WTC11 (cell line): ENCODE results near the gene CHD9. TPM values are rescaled to one million over a fixed set of nuclear protein-coding genes. Genes with fewer than 3 reads are reported as not detected.
A peak's percentile ranks its signal among the peaks of the same experiment; 100 is the strongest.

Source experiments
- ATAC-seq: fragments of 200-7000 bp; cut with Tn5 transposase; 2 replicates; pipeline ENCODE4 v1.10.0; 2021; ENCODE audit warnings: mild to moderate bottlenecking, moderate library complexity
- CTCF ChIA-PET: fragments of 300-600 bp; sonication (Branson Sonifier 250); formaldehyde crosslinking; loops from one replicate; lab custom pipeline; 2021; ENCODE audit warnings: antibody characterized with exemption; lab: Charles Lee
- POLR2A ChIA-PET: fragments of 350-600 bp; sonication (Branson Sonifier 250); formaldehyde crosslinking; loops from one replicate; lab custom pipeline; 2021; ENCODE audit warnings: antibody characterized with exemption; lab: Charles Lee
- DNase-seq: peaks from one replicate; pipeline ENCODE4 v3.0.0; 2021; ENCODE audit warnings: low spot score
- H3K27ac Mint-ChIP-seq: 2 replicates; pipeline ENCODE4 v1.8.0; 2021; ENCODE audit warnings: mixed read lengths
- H3K27me3 Mint-ChIP-seq: 2 replicates; pipeline ENCODE4 v1.8.0; 2021; ENCODE audit warnings: low read depth, mild to moderate bottlenecking, moderate library complexity, mixed read lengths
- H3K36me3 Mint-ChIP-seq: 2 replicates; pipeline ENCODE4 v1.8.0; 2021; ENCODE audit warnings: mixed read lengths
- H3K4me1 Mint-ChIP-seq: 2 replicates; pipeline ENCODE4 v1.8.0; 2022; ENCODE audit warnings: mixed read lengths
- H3K4me3 Mint-ChIP-seq: 2 replicates; pipeline ENCODE4 v1.8.0; 2021; ENCODE audit warnings: mild to moderate bottlenecking, moderate library complexity, mixed read lengths
- H3K9me3 Mint-ChIP-seq: 2 replicates; pipeline ENCODE4 v1.8.0; 2021; ENCODE audit warnings: mixed read lengths
- ATF6 ChIP-seq: sonication (generic); formaldehyde crosslinking; IDR thresholded peaks from 2 replicates; pipeline ENCODE4 v1.8.1; 2023; ENCODE audit warnings: mild to moderate bottlenecking, missing genetic modification reagents
- CBFB ChIP-seq: sonication (generic); formaldehyde crosslinking; IDR thresholded peaks from 2 replicates; pipeline ENCODE4 v1.8.1; 2022; ENCODE audit warnings: mild to moderate bottlenecking, low read depth, missing genetic modification reagents
- CREM ChIP-seq: sonication (generic); formaldehyde crosslinking; IDR thresholded peaks from 2 replicates; pipeline ENCODE4 v1.8.1; 2022; ENCODE audit warnings: mild to moderate bottlenecking, missing genetic modification reagents, moderate library complexity
- EMX1 ChIP-seq: fragments of 250-450 bp; sonication (Bioruptor Pico); IDR thresholded peaks from 2 replicates; pipeline ENCODE4 v1.8.0; 2021; ENCODE audit warnings: mild to moderate bottlenecking
- ERG ChIP-seq: fragments of 250-450 bp; sonication (Bioruptor Pico); IDR thresholded peaks from 2 replicates; pipeline ENCODE4 v1.8.0; 2021; ENCODE audit warnings: mild to moderate bottlenecking
- FOXP4 ChIP-seq: sonication (generic); formaldehyde crosslinking; IDR thresholded peaks from 2 replicates; pipeline ENCODE4 v1.8.0; 2022; ENCODE audit warnings: mild to moderate bottlenecking, missing genetic modification reagents
- GRHL2 ChIP-seq: fragments of 250-450 bp; sonication (Bioruptor Pico); IDR thresholded peaks from 2 replicates; pipeline ENCODE4 v1.8.0; 2022; ENCODE audit warnings: mild to moderate bottlenecking, moderate library complexity; ENCODE audit not compliant: insufficient replicate concordance, severe bottlenecking
- GTF2I ChIP-seq: fragments of 250-450 bp; sonication (Bioruptor Pico); conservative IDR thresholded peaks from 2 replicates; pipeline ENCODE4 v1.4.0; 2021; ENCODE audit warnings: mild to moderate bottlenecking
- HMGA2 ChIP-seq: fragments of 250-450 bp; sonication (Bioruptor Pico); IDR thresholded peaks from 2 replicates; pipeline ENCODE4 v1.4.0; 2021; ENCODE audit warnings: mild to moderate bottlenecking, moderate library complexity
- MYBL2 ChIP-seq: sonication (generic); formaldehyde crosslinking; IDR thresholded peaks from 2 replicates; pipeline ENCODE4 v1.8.1; 2023; ENCODE audit warnings: mild to moderate bottlenecking, moderate library complexity, missing genetic modification reagents
- NFE2L1 ChIP-seq: sonication (generic); formaldehyde crosslinking; IDR thresholded peaks from 2 replicates; pipeline ENCODE4 v1.8.1; 2023; ENCODE audit warnings: missing genetic modification reagents
- PREB ChIP-seq: sonication (generic); formaldehyde crosslinking; IDR thresholded peaks from 2 replicates; pipeline ENCODE4 v1.8.1; 2022; ENCODE audit warnings: mild to moderate bottlenecking, missing genetic modification reagents, moderate library complexity, borderline replicate concordance
- RELA ChIP-seq: sonication (generic); formaldehyde crosslinking; IDR thresholded peaks from 2 replicates; pipeline ENCODE4 v1.8.1; 2022; ENCODE audit warnings: missing genetic modification reagents, mild to moderate bottlenecking, borderline replicate concordance
- SMAD4 ChIP-seq: sonication (generic); formaldehyde crosslinking; IDR thresholded peaks from 2 replicates; pipeline ENCODE4 v1.8.0; 2022; ENCODE audit warnings: mild to moderate bottlenecking, missing genetic modification reagents
- STAT6 ChIP-seq: sonication (generic); formaldehyde crosslinking; conservative IDR thresholded peaks from 2 replicates; pipeline ENCODE4 v1.8.1; 2023; ENCODE audit warnings: mild to moderate bottlenecking, low read depth, missing genetic modification reagents, moderate library complexity
- USF2 ChIP-seq: sonication (generic); formaldehyde crosslinking; IDR thresholded peaks from 2 replicates; pipeline ENCODE4 v1.8.1; 2023; ENCODE audit warnings: mild to moderate bottlenecking, missing genetic modification reagents, moderate library complexity
- ZMAT4 ChIP-seq: fragments of 250-450 bp; sonication (Bioruptor Pico); IDR thresholded peaks from 2 replicates; pipeline ENCODE4 v1.9.0; 2021; ENCODE audit warnings: mild to moderate bottlenecking
- ZNF263 ChIP-seq: sonication (generic); formaldehyde crosslinking; IDR thresholded peaks from 2 replicates; pipeline ENCODE4 v1.8.1; 2022; ENCODE audit warnings: low read depth, mild to moderate bottlenecking, moderate library complexity, missing genetic modification reagents
- ZNF317 ChIP-seq: sonication (generic); formaldehyde crosslinking; IDR thresholded peaks from 2 replicates; pipeline ENCODE4 v1.8.1; 2023; ENCODE audit warnings: low read depth, mild to moderate bottlenecking, moderate library complexity, missing genetic modification reagents, borderline replicate concordance
- ZNF423 ChIP-seq: fragments of 250-450 bp; sonication (Bioruptor Pico); IDR thresholded peaks from 2 replicates; pipeline ENCODE4 v2.1.2; 2022; ENCODE audit warnings: mild to moderate bottlenecking, moderate library complexity
- ZNF671 ChIP-seq: fragments of 250-450 bp; sonication (Bioruptor Pico); IDR thresholded peaks from 2 replicates; pipeline ENCODE4 v1.8.0; 2021; ENCODE audit warnings: mild to moderate bottlenecking
- total RNA-seq: library from RNA; stranded (reverse); gene quantifications from 3 replicates; pipeline ENCODE4 v1.2.3, GENCODE V29; 2021

CHD9 gene
- total RNA-seq, 1 experiment from 2014 or later = 31.3 TPM

GRCh38 chr16:53083119-53083518 lies 28.3 kb downstream of the CHD9 start (continued):
- TF ChIP-seq ZNF263 = no peak
- no peak for TF ChIP-seq USF2
- TF ChIP-seq ERG = no peak
- TF ChIP-seq CREM (CRISPR knock-in tag) = no peak
- TF ChIP-seq ZNF317 = no peak
- TF ChIP-seq EMX1 (CRISPR knock-in tag) = no peak
- no peak for TF ChIP-seq ATF6
- no peak for TF ChIP-seq HMGA2
- no peak for TF ChIP-seq SMAD4 (CRISPR knock-in tag)
- TF ChIP-seq ZNF671 (CRISPR knock-in tag) = no peak
- TF ChIP-seq PREB = no peak
- TF ChIP-seq MYBL2 (CRISPR knock-in tag) = no peak
- TF ChIP-seq, all 79 proteins: peak for 0

GRCh38 chr16:53084141-53084541 lies 29.4 kb downstream of the CHD9 start:
- H3K27ac Mint-ChIP-seq = peak overlapping the region; percentile 17
- H3K9me3 Mint-ChIP-seq = no peaks in the 10 kb centered on the region
- H3K4me1 Mint-ChIP-seq = peaks cover 73% of the 10 kb centered on the region
- POLR2A ChIA-PET = interaction anchor here (0.6 to 2.5 kb wide), 2 partner anchors 15 to 956 kb away, joined by 3 to 7 read pairs; no protein-coding TSS in a partner anchor
- CTCF ChIA-PET = no interaction called here
- no peak overlapping the region for H3K4me3 Mint-ChIP-seq
- ATAC-seq (no peak), DNase-seq (no peak)
- TF ChIP-seq CBFB = no peak
- TF ChIP-seq STAT6 (CRISPR knock-in tag) = no peak
- no peak for TF ChIP-seq FOXP4 (CRISPR knock-in tag)
- TF ChIP-seq ZMAT4 = no peak
- no peak for TF ChIP-seq RELA (CRISPR knock-in tag)
- TF ChIP-seq GTF2I = no peak
- TF ChIP-seq NFE2L1 (CRISPR knock-in tag) = no peak
- TF ChIP-seq GRHL2 (CRISPR knock-in tag) = no peak
- no peak for TF ChIP-seq ZNF423 (CRISPR knock-in tag)
- H3K36me3 Mint-ChIP-seq = no peaks in the 10 kb centered on the region; the same call in 1 of the 2 replicates
- no peaks in the 10 kb centered on the region for H3K27me3 Mint-ChIP-seq
